Amniotic stem cell (primary cell): ENCODE data around the gene PPP1R3C.

Experiments
- DNase-seq: peaks from one replicate; lab custom pipeline; 2025; lab: John Stamatoyannopoulos, UW

The PPP1R3C gene

DNA sequence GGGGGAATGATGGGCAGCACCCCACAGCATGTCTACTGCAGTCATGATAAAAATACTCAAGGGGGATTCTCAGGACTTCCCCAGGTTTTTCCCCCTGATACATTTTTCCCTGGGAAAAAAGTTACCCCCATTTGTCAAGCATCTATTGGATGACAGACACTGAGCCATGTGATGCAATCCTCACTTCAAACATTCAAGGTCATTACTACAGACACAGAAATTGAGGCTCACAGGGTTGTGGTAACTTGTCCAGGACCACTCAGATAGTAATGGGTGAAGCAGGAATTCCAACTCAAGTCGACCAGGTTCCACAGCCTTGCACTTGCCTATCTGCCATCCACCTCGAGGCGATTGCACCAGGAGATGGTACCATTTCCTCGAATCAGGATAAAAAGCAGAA lies 31.7 kb downstream of the PPP1R3C start:
- no peak for DNase-seq

DNA sequence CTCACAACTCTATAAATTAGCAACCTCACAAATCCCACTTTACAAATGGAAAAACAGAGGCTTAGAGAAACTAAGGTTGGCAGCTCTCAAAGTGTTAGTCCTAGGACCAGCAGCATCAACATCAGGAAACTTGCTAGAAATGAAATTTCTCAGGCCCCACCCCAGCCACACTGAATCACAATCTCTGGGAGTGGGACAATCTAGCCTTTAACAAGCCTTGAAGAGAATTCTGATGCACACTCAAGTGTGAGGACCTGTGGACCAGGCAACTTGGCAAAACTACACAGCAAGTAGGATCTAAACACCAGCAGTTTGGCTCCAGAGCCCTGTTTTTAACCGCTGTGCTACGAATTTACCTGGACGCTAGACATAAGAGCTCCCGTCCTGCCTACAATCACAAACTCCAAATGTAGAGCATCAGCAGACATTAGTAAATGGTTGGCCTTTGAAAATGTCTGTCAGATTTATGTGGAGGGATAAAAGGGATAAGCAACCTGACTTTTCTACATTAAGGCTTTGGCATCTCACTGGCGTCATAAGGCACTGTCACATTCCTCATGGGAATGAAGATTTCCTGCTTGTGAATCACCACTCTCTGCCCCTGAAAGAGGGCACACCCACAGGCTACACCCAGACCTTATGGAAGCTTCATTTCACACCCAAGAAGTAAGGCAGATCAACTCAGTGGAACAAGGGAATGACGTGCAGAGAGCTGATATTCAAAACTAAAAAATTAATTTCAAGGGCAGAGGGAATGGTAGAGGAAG lies 34.5 kb downstream of the PPP1R3C start:
- DNase-seq = peak; percentile 57

- DNase-seq = no peak
Observed at GRCh38 chr10:91597197-91597881, 35.5 kb downstream of the PPP1R3C start.

DNA sequence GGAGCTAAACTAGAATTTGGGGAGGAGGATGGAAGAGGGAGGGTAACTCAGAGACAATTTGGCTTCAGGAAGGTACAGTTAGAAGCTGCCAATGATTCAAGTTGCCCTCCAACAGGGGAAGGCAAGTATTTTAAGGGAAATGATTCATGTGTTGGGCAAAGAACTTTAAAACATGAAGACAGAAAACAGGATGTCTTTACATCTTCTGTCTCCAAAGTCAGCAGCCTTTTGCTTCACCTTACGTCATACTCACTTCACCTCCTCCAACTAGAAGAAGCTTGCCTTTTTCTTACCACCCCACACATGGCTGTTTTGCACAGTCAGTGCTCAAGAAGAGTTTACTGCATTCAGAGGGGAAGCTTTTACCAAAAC lies 36.1 kb downstream of the PPP1R3C start:
- no peak for DNase-seq

- no peak for DNase-seq
Observed at GRCh38 chr10:91593834-91594233, 39.0 kb downstream of the PPP1R3C start.

DNA sequence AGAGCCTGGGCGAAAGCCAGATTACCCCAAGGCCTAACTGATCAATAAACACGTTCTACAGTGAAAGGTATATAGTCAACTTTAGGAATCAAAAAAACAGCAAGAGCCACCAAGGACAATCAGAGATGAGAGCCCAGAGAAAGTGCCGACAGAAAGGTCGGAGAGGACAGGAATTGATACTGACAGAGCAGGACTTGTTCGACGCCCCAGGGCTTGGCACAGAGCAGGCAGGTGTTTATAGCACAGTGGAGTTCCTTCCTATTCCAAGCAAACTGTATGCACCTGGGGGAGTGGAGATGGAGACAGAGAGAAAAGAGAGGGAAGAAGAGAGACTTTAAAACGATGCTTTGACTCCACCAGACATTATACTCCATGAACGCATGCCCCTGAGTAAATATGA lies 39.5 kb downstream of the PPP1R3C start:
- DNase-seq = no peak

DNA sequence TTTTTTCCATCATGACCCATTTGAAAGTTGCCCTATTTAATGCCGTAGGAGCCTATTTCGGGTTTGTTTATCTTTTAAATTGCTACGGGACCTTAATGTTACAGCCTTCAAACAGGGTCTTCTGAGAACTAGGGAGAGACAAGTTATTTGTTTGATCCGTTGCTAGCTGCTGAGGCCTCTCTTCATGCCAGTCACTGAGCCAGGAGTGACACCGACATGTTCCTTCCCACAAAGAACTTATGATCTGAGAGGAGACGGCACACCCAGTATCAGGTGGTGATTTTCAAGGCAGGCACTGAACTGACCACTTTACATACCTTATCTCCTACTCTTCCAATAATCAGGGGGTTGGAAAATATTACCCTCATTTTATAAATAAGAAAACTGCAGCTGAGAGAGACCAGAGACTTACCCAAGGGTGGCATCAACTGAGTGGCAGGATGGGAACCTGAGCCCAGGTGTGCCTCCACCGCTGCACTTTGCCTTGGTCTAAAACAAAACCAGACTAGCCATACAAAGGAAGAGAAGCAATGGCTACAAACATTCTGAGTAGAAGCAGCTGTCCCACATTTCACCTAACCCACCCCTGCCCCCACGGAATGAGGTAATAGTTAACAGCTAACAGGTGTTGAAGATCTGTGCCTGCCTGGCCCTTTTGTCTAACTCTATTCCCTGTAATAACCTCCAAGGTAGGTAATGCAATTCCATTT lies 40.5 kb downstream of the PPP1R3C start:
- DNase-seq = no peak

- DNase-seq = no peak
Observed at GRCh38 chr10:91591797-91592174, 41.1 kb downstream of the PPP1R3C start.

- no peak for DNase-seq
Observed at GRCh38 chr10:91590904-91591796, 41.7 kb downstream of the PPP1R3C start.

DNA sequence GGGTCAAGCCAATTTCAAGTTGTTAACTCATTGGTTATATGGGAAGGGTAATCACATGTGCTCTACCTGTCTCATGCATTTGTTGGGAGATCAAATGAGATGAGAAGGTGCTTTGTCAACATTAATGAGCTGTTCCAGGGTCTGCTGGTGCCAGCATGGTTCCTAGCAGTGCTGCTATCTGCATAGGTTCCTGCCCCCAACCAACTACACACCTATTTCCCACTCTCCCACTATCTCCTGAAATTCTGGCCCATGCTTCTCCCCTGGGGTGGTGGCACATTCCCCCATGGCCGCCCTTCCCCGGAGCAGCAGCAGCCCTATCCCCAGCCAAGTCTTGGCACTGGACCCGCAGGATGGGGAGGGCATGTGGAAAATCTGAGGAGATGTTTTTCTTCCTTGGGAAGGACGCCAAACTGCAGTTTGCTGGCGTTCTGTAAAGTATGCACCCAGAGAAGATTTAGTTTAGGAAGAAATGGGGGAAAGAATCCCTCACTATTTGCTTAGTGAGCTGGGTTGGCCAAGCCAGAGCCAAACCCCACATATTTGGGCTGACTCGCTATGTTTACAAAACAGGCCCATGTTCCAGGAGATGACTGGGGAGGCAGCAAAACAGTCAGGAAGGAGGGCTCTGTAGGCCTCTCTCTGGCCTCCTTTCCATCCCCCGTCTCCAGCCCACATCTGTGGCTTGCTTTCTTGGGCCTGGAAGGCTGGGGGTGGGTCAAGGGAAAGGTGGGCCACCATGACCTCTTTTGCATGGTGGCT lies 42.5 kb downstream of the PPP1R3C start:
- DNase-seq = peak; percentile 85

DNA sequence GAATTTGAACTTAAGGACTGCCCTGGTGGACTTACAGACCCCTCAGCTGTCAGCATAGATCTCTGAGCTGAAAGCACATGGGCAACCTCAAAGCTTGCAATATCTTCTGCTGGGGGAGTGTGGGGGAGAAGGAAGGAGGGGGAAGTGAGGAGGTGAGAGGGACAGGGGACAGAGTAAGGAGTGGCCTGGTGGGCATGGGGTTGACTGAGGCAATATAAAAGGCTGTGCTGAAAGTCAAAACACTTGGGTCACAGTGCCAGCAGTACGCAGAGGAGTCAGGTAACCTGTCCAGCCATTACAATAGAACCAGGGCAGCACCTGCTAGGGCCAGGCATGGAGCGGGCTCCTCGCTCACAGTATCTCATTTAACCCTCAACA lies 43.2 kb downstream of the PPP1R3C start:
- no peak for DNase-seq

DNA sequence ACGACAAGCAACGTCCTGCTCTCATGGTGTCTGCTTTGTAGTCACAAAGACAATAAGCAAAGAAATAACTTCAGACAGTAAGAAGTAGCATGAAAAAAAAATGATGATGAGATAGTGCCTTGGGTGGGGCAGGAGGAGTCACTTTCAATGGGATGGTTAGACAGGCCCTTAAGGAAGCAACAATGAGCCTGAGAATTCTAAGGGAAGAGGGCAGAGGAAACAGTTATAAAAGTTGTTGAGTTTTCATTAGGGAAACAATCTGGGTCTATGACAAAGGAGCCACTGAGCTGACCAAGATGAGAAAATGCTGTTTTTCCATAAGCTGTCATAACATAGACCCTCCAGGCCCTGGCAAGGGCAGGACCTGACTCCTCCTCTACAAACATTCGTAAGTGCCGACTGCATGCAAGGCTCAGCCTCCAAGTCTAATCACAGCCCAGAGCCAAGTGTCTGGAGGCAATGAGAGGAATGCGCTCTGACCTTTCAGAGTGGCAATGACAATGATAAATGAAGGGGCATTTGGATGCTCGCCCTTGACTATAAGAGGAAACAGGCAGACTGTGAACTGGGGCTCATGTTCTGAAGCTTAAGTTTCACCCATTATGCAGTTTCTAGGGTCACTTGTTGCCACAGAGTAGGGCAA lies 43.7 kb downstream of the PPP1R3C start:
- DNase-seq = peak; percentile 41

GRCh38 chr10:91587710-91588638 lies 44.9 kb downstream of the PPP1R3C start:
- no peak for DNase-seq

DNA sequence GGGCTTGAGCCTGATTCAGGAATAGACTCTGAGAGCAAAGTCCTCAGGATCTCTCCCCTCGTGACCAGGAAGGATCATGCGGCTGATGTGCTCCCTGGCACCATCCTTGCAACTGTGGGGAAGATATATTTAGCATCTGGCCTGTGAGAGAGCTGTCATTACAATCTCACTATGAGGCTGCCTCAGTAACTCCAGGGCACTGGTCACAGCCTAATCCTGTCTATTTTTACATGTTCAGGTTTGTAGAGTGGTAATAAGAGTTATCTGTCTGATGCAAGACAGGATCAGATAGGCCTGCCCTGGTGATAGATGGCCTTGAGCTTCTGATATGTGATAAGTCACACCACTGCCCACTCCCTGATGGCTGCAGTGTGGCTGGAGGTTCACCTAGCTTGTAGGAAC lies 50.7 kb downstream of the PPP1R3C start:
- DNase-seq = no peak

GRCh38 chr10:91579329-91579985 lies 53.4 kb downstream of the PPP1R3C start:
- DNase-seq = peak; percentile 59
